Epidermal melanocyte (primary cell): ENCODE measurements around the gene SIAH2.

Experiments used
- DNase-seq: peaks from one replicate; pipeline ENCODE4 v3.0.0; 2011; ENCODE audit warnings: low spot score; ENCODE audit not compliant: insufficient read length

Gene SIAH2

DNA sequence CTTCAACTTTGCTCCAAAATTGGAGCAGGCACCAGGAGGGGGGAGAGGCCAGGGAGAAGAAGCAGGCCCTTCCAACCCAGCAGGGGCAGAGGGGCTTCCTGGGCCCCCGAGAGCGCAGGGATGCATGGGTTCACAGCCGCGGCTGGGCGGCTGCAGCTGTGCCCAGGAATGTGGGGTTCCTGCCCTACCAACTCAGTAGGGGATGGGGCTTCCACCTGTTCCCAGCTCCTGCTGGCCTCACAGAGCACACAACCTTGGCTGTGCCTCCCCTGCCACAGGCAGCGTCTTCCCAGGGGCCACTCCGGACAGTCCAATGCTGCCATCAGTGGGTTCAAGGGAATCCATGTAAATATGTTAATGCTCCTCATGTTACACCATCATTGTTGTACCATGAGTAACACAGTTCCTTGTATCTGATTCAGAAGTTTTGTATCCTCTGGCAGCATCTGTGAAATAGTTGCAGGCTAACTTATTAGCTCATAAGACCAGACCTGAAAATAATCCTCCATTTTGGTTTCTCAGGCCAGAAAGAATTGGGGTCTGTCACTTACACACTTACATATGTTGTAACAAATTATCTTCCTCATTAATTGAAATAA is 12.1 kb upstream of the SIAH2 start:
- DNase-seq, result no peak

DNA sequence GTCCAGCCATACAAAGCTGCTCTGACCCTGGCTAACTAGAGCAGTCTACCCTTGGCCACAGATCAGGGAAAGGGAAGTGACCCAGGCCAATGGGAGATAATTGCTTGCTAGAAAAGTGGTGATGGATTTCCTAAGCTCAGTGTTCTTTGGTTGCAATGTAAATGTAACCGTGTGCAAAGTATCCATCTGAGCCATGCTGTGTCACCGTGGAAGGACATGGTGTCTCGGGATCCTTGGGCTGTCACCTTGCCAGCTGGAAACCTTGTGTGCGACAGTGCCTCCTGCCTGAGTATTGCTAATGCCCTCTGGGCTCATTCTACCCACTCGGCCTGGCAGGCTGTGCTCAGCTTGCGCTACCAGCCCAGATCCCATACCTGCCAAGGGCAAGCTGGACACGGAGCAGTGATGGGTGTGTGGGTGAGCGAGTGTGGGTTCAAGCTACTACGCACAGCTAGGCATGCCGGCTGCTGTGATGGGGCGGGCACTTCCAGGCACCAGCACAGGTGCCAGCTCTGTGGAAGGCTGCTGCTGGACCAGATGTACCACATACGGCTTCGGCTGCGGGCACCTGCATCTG is 10.7 kb upstream of the SIAH2 start:
- DNase-seq, result no peak

DNA sequence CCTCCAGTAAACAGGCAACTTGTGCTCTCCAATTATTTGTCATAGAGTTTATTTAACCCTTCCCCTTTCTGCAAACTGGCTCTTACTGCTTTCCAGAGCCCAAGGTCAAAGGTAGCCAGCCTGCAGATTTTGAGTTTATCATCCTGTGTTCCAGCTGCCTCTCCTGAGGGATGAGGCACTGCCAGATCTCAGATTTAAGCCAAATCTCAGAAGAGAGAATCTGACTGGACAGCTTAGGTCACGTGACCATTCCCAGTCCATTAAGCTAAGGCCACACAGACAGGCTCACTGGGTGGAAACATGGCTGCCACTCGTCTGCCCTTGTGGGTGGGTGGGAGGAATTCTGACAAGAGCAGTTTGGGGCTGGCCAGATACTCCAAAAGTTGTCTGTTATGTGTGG is 8.6 kb upstream of the SIAH2 start:
- no peak for DNase-seq

DNA sequence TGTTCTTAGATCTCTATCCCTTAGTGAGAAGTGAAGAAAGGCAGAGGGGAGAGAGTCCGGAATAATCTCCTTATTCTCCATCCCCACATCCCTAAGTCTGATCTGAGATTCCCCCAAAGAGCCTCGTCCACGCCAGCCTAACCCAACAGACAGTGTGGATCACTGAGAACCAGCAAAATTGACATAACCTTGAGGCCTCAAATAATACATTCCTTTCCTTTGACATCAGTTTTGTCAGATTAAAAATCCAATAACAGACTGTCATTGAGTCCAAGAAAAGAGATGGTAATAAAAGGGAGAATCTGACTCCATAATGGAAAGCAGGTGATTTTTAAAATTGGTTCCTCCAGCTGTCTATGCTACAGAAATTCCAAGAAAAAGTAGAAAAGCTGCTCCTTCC is 7.7 kb upstream of the SIAH2 start:
- DNase-seq, result no peak

DNA sequence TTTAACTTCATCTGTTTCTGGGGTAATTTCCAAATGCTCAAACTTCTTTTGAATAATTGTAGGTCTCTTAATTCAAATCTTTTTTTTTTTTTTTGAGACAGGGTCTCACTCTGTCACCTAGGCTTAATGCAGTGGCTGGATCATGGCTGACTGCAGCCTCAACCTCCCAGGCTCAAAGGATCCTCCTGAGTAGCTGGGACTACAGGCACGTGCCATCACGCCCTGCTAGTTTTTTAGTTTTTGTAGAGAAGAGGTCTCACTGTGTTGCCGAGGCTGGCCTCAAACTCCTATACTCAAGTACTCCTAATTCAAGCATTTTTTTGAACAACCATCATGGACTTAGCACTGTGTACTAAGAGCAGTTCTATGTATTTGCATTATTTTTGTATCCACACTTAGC is 3.8 kb upstream of the SIAH2 start:
- DNase-seq, result no peak

DNA sequence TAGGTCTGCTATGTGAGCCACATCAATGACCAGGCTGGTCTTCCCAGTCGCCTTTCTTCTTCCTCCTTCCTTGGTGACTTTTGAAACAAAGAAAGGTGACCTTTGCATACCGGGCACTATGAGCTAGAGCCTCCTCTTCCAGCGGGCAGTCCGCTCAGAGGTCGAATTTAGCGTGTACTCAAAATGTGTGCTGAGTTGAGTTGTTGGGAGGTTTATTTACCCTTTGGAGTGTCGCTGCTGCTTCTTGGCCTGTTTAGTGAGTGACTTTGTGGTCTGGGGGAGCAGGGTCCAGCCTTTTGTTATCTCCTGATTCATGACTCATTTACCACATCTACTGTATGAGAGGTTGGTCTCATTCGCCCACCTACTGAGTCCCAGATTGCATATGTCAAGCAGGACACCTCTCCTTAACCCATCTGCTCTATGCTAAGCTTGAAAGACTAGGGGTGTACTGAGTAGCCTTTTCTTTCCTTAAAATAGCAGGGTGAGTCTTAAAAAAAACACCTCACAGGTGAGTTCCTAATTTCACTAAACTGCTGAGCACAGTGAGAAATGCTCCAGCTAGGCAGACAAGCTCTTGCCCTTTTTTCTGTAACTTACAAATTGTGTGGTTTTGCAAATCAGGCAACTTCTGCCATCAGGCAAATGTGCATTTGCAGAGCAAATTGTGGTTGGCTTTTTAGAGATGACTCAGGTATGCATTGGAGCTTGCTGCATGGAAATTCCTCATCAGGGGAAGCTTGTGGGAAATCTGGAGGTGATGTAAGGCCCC is 3.2 kb upstream of the SIAH2 start:
- DNase-seq, result no peak

DNA sequence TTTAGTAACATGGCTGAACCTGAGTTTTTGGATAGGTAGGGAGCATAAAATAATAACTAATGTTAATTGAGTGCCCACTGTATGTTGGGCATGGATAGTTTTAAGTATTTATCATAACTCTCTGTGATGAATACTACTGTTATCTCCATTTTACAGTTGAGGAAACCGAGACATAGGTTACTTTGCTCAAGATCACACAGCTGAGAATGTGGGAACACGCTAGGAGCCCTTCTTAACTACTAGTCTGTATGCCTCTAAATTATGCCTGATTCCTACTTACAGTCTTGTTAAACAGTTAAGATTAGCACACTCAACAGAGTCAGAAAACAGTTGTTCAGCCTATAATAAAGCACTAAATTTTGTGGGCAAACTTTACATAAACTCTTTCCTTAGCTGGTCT is 2.0 kb upstream of the SIAH2 start:
- DNase-seq, result no peak

DNA sequence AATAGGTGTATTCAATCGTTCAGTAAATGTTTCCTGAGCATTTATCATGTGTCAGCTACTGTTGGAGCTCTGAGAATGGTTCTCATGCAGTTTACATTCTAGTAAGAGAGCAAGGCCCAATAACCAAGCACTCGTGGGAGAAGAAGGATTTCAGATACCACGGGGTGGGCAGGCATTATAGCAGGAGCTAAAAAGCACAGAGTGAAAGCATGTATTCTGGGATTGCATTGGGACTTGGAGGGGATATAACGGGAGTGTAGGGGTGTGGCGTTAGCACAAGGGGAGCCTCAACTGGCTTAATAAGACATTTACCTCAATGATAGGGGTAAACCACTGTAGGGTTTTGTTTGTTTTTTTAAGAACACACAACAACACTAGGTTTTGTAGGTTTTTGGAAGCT is 1.6 kb upstream of the SIAH2 start:
- DNase-seq, result no peak

DNA sequence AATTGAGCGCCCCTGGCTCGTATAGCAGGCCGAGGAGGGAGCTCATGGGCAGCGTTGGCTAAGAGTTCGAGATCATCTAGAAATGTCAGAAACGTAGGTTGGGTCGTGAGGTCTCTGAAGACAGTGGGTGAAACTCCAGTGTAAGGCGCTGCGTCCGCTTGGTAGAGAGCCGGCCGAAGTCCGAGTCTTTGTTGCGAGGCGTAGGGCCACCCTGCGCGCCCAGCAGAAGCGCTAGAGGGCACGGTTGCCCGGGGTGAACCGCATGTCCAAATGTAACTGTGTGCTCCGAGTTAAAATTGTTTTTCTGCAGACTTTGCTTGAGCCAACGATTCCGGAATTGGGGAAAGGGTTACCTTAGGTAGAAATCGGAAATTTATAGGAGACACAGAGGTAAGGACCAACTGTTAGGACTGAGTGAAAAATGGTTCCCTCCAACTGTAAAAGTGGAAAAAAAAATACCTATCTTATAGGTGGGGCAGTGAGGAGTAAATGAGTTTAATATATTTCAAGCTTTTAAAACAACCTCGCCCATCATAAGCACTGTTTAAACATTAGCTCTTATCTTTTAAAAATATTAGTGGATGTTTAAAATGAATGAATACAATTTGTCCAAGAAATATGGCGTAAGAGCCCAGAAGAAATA is 993 bp upstream of the SIAH2 start:
- DNase-seq, result peak; percentile 58

DNA sequence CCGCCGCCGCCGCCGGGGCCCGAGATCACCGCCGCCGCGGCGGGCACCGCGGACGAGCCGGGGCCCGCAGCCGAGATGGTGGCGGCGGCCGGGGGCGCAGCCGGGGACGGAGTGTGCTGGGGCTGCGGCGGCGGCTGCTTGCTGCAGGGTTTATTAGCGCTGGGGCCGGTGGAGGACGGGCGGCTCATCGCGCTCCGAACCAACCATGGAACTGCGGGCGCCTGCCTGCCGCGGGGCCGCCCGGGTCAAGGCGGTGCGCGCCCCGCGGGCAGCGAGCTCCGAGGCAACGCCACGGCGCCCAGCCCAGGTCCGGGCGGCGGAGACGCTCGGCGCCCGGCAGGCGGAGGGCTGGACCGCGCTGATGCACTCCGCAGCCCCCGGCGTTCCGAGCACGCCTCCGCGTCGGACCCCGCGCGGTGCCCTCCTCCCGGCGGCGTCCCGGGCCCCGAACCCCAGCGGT is 277 bp downstream of the SIAH2 start:
- no peak for DNase-seq

DNA sequence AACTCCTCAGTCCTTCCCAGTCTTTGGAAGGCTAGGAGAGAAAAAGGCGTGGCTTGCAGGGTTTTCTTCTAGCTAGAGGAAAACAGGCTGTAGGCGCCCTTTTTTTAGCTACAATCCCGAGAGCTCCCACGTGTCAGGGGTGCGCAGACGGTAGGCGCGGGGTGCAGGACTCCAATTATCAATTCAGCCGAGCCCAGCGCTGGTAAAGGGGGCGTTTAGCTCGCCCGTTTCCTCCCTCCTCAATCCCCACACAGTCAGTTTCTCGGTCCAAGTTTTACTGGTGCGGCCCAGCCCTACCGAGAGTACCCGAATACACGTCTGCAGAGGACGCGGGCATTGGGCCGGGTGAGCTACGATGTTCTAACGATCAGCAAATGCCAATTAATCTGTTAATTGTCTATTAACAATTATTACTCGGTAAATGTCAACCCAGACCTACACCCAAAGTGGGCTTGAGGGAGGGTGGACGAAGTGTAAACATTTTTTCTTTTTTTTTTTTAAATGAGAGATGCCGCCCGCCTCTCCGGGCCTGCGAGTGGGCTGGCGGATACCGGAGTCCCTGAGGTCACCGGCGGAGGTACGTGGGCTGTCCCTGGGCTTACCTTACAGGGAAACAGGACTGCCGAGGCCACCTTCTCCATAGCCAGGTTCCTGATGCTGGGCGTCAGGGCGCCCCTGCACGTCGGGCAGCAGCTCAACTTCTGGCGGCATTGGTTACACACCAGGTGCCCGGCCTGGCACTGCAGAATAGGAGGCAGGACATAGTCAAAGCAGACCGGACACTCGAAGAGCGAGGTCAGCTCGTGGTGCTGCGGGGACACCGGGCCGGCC is 923 bp downstream of the SIAH2 start:
- peak; percentile 51 for DNase-seq

DNA sequence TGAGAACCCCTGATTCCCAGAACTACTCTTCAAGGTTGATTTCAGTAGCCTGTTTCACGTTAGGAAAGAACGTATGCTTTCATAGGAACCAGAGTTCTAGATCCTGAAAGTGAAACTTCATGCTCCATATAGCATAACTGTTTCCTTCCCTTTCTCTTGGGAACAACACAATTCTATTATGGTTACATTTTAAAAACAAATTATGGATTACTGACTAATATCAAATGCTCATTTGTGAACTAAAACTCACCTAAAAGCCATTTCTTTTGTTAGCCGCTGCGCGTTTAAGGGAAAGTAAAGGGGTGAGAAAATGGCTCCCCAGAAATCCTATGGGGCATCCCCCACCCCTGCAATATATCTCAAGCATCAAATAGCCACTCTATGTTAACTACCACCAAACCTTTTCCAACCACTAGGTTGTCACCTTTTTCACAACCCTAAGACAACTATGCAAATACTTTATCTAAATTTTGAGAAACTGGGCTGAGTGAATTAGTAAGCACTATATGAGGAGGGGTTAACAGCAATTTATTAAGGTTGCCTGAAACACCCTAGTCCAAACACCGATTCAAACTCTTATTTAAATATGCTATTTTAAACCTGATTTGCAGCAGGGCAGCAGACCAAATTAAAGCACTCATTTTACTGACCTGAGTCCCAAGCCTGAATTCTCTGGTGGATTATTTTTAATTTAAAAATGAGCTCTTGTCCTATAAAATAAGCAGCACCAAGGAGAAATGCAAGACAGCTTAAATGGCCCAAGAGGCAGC is 2.4 kb downstream of the SIAH2 start:
- DNase-seq, result peak; percentile 16

DNA sequence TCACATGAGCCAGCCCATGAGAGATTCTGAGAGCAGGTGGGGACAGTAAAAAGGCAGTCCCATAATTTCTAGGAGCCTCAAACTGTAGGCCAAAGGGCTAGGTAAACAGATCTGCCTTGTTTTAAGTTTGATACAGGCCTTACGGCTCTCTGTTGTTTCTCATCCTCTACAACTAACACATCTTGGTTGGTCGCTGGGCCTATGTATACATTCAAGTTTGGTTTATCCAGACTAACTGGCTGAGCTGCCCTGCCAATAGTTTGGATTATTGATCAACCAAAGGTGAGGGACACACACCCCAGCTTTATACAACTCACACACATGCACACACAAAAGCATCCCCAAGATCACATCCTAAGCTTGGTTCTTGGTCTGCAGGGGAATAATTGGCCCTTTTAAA is 3.0 kb downstream of the SIAH2 start:
- peak; percentile 9 for DNase-seq

DNA sequence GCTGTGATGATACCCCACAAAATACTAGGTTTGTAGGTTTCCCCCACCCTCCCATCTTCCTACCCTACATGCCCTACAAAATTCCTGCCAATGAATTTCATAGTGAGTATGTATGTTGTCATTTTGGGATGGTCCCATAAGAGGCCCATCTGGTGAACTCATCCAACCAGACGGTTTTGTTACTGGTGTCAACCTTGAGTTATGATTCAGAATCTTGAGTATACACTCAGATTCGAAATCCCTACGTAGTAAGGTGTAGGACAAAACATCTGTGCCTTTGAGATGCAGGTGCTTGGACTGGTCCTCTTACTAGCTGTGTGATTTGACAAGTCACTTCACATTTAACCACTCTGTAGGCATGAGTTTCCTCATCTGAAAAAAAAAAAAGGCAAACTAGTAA is 3.6 kb downstream of the SIAH2 start:
- no peak for DNase-seq

DNA sequence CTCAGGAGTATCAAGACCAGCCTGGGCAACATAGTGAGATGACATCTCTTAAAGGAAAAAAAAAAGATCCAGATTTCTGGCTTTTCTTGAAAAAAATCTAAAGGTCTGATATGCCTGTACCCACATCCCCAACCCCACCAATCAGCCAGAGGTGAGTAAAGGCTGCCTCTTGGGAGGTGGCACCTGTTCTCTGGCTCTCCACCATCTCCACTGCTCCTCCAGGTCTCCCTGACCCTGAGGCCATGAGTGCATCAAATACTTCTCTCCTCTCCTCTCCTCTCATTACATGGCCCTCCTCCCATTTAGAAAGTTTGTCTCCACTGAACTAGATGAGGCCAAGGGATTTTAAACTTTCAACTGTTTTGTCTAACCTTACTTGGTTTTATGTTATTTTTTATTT is 5.2 kb downstream of the SIAH2 start:
- no peak for DNase-seq

DNA sequence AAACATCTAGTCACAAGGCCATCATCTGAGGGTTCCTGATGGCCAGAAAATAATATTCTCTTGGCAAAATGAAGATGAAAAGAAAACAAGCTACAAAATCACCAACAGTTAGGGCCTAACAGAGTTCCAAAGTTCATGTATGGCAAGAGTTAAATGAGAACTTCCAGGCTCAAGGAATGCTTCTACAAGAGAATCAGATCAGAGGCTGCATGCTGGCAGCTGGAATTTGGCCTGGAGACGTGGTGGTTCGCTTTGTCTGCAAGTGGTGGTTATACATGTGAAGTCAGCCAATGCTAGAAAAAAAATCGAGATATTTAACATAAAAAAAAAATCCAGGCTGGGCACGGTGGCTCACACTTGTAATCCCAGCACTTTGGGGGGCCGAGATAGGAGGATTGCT is 5.6 kb downstream of the SIAH2 start:
- no peak for DNase-seq

DNA sequence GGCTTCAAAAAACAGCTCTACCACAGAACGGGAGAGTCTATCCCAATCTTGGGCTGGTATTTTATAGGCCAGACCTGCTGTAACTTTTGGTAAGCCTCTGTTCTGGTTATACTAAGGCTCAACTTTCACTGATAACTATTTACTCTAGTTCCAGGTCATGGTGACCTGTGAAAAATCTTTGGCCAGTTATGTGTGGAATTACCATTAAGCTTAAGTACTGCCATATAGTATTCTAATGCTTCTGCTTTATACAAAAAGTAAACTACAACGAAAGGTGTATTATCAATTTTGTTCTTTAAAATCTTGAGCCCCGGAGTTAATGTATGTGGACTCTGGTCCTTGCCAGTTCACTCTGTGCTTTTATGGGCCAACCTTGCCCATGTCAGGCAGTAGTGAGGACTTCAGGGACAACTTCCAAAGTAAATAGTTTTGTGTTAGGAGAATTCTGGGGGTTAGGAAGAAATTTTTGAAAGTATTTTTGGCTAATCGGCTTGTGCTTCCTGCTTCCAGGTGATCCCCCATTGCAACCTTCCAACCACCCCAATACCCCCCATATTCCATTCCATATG is 6.4 kb downstream of the SIAH2 start:
- DNase-seq, result no peak

DNA sequence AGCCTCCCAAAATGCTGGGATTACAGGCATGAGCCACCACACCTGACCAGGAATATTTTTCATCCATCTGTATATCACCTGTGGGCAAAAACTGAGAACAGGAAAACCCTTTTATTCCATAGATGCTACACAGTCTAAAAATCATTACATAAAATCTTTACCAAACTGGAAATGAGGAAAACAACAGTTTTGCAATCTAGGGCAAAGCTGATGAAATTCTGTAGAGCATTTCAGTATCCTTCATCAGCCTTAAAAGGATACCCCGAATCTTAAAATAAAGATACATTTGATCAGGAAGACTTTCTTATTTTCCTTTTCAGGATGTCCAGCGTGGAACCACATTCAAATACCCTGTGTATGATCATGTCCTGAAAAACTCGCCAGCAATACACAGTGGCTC is 7.1 kb downstream of the SIAH2 start:
- DNase-seq, result no peak

DNA sequence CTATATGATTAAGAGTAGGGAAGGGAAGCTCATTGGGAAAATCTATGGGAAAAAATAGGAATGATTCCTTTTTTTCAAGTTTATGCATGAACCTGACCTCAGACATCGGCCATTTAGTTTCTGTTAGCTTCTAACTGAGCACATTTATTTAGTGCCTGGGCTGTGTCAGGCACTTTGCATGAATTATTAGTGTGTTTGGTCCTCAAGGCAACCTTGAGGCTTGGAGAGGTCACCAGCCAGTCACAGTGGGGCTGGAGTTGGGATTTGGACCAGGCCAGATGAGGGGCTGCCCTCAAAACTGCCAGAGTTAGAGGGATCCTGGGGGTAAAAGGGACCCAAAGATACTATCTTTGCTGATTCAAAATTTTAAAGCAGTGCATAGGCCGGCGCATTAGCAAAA is 8.1 kb downstream of the SIAH2 start:
- DNase-seq, result no peak

DNA sequence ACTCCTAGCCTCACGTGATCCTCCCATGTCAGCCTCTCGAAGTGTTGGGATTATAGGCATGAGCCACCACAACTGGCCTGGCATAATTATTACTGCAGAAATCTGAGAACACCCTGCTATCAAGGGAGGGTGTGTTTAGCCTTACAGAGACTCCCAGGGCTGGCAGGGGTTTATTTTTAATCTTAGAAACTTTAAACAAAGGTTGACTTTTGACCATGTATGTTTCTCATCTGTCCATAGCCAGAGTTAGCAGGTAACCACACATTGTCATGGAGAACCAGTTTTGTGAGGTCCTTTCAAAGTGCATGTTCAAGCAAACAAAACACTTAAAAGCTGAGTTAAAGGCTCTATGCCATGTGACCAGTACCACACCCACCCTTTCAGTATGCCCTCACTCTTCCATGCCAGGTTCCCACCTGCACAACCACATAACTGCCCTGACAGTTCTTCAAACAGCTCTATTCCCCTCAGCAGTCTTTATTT is 11.1 kb downstream of the SIAH2 start:
- DNase-seq, result no peak
